GM19372 (cell line): ENCODE data around the gene IFNL2.

Experiments
- ATAC-seq: cut with Tn5 transposase; IDR thresholded peaks from one replicate; pipeline ENCODE4 v1.9.1; 2021; ENCODE audit warnings: mild to moderate bottlenecking, low read depth, moderate library complexity; ENCODE audit not compliant: unreplicated experiment

Gene IFNL2

DNA sequence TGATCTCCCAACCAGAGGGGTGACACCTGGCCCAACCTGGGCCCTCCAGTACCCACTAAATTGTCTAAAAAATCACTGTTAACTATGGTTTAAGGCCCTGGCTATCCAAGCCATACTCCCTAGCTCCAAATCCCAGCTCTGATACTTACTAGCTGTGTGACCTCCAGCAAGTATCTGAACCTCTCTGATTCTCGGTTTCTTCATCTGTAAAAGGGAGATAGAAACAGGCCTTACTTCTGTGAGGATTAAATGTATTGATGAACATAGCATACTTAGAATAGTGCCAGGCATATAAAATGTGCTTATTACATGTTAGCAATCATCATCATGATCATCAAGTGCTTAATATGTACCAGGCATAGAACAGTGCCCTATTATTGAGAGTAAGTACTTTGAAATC lies 47.7 kb downstream of the IFNL2 start:
- ATAC-seq: no peak

DNA sequence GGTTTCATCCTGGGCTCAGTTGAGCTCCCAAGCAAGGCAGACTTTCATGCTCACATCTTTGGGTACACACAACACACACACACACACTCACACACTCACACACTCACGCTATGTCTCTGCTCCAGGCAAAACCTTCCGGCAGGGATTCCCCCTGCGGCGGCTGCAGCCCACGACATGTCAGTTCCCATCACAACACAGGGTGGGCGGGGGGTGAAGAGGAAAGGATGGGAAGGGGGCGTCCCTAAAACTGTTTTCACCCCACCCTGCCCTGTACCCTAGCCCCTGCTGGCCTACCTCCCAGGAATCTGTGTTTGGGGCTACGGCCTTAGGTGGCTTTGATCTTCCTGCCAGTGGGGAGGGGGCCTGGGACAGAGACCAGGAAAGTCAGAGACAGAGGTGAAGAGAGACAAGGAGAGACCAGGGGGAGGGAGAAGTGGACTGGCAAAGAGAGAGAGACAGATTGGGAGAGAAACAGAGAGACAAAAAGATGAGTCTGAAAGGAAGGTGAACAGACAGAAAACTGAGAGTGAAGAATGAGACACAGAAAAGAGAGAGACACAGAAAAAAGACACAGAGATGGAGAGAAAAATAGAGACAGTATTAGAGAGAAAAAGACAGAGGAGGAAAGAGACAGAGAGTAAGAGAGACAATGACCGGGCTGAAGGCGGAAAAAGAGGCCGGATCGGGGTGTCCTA lies 48.6 kb downstream of the IFNL2 start:
- no peak for ATAC-seq

GRCh38 chr19:39317476-39317875 lies 49.3 kb downstream of the IFNL2 start:
- ATAC-seq: no peak

DNA sequence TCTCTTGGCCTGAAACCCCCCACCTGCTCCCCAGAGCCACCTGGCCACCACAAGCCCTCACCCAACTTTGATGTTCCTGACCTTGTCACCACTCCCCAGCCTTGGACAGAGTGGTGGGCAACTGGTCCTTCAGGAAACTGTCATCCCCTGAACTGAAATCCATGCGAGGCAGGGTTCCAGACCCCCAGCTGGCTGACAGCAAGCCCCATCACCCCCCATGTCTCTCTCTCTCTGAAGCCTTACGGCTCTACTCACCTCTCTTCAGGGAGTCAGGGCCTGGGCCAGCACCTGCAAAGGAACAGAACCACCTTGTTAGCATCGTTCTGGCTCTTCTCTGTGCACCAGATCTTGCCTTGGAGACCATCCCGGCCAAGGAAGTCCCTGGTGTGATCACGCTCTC lies 49.9 kb downstream of the IFNL2 start:
- ATAC-seq: no peak

DNA sequence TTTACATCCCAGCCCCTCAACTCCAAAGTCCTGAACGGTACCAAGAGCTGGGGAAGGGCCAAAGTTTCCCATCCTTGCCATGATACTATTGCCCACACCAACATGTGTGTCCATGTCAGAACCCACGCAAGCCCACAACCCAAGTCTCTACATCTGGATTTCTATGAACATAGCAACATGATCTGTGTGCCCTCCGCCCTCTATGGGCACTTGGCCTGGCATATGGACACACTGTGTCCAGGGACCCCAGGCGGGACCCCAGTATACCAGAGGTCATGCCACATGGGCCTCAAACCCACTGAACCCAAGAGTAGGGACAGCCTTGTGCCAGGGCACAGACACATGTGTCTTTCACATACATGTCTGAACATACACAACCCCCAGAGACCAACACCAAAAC lies 50.5 kb downstream of the IFNL2 start:
- ATAC-seq: no peak

DNA sequence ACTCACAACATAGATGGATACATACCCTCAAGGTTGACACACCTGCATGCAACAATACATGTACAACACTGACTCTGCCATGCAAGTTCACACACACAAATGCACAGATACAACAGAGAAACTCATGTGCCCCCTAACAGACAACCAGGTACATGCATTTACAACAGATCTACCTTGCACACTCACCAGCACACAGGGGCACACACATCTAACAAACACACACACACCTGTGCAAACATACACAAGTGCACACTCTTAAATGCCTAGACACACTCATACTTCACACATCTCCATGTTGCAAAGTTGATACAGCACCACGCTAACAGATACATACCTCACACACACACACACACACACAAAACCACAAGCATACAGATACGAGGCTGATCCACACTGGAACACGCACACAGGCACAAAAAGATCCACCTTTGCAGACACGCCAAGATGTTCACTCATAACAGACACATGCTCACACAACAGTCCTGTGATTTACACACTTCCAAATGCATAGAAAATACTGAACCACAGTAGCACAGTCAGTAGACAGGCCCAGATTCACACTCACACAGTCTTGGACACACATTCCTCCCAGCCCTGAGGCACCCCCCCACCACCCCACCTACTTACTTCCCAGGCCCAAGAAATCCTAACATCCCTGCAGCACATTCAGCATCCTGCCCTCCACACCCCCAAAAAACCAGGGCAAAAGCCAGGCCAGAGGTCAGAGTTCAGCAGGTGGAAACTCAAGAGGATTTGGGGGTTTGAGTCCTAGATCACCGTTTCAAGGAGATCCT lies 51.1 kb downstream of the IFNL2 start:
- ATAC-seq: no peak
